Epithelial cell of proximal tubule (primary cell): ENCODE results near the gene COG1. TPM values are rescaled to one million over a fixed set of nuclear protein-coding genes. Genes with fewer than 3 reads are reported as not detected.
"Not testable (repeated sequence)": the region's sequence is repeated elsewhere in the genome, so short reads cannot be mapped to it uniquely, and the experiment has no call there.

Source experiments
- DNase-seq: peaks from one replicate; pipeline ENCODE4 v3.0.0-alpha.2; 2011; ENCODE audit warnings: low read depth
- H3K4me3 ChIP-seq: 2 replicates; pipeline ENCODE4 v1.5.1; 2011; ENCODE audit warnings: low read depth, mild to moderate bottlenecking, low read length
- total RNA-seq: library from RNA; depleted of rRNA; stranded (reverse); fragments of >200 nt; gene quantifications from 2 replicates; pipeline ENCODE4 v1.2.3, GENCODE V29; 2015
- TF ChIP-seq, protein P1 (sequence below): conservative IDR thresholded peaks from 2 replicates; pipeline ENCODE4 v1.5.1; 2012; ENCODE audit warnings: low read depth, mild to moderate bottlenecking, low read length

The COG1 gene, protein sequence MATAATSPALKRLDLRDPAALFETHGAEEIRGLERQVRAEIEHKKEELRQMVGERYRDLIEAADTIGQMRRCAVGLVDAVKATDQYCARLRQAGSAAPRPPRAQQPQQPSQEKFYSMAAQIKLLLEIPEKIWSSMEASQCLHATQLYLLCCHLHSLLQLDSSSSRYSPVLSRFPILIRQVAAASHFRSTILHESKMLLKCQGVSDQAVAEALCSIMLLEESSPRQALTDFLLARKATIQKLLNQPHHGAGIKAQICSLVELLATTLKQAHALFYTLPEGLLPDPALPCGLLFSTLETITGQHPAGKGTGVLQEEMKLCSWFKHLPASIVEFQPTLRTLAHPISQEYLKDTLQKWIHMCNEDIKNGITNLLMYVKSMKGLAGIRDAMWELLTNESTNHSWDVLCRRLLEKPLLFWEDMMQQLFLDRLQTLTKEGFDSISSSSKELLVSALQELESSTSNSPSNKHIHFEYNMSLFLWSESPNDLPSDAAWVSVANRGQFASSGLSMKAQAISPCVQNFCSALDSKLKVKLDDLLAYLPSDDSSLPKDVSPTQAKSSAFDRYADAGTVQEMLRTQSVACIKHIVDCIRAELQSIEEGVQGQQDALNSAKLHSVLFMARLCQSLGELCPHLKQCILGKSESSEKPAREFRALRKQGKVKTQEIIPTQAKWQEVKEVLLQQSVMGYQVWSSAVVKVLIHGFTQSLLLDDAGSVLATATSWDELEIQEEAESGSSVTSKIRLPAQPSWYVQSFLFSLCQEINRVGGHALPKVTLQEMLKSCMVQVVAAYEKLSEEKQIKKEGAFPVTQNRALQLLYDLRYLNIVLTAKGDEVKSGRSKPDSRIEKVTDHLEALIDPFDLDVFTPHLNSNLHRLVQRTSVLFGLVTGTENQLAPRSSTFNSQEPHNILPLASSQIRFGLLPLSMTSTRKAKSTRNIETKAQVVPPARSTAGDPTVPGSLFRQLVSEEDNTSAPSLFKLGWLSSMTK
- 11.6 and 19.6 TPM in 2 replicates for total RNA-seq

DNA sequence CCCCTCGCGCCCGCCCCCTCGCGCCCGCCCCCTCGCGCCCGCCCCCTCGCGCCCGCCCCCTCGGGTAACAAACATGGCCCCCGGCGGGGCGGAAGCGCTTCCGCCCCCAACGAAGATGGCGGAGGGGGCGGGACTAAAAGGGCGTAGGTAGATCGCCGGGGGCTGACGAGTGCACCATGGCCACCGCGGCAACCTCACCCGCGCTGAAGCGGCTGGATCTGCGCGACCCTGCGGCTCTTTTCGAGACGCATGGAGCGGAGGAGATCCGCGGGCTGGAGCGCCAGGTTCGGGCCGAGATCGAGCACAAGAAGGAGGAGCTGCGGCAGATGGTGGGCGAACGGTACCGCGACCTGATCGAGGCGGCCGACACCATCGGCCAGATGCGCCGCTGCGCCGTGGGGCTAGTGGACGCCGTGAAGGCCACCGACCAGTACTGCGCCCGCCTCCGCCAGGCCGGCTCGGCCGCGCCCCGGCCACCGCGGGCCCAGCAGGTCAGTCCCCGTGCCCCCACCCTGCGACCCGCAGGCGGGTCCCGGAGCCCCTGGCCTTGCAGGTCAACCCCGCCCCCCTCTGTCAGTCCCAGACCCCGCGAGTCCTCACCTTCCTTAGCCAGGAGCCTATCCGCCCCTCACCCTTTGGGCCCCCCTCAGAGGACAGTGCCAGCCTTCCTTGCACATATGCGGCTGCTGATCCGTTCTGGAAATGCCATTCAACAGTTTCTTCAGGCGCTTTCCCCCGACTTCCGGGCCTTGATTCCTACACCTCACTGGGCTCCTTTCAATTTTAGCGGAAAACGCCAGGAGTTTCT, at the start of gene COG1:
Gene COG1 (plus strand): TSS at position 162 of the 808 bp plus-strand sequence. CDS start 15 bp downstream, at position 177.
- DNase-seq = no peak

DNA sequence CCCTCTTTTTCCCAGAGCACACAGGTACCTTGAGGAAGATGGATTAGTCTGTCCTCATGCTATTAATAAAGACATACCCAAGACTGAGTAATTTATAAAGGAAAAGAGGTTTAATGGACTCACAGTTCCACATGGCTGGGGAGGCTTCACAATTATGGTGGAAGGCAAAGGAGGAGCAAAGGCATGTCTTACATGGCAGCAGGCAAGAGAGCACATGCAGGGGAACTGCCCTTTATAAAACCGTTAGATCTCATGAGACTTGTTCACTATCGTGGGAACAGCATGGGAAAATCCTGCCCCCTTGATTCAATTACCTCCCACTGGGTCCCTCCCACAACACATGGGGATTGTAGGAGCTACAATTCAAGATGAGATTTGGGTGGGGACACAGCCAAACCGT, 48.6 kb upstream of the COG1 start:
- not testable (repeated sequence) for H3K4me3 ChIP-seq, DNase-seq

More for the DNA sequence above, at the start of gene COG1:
- H3K4me3 ChIP-seq = peak within 1 kb of the TSS; percentile 87
- TF ChIP-seq, protein P1, sequence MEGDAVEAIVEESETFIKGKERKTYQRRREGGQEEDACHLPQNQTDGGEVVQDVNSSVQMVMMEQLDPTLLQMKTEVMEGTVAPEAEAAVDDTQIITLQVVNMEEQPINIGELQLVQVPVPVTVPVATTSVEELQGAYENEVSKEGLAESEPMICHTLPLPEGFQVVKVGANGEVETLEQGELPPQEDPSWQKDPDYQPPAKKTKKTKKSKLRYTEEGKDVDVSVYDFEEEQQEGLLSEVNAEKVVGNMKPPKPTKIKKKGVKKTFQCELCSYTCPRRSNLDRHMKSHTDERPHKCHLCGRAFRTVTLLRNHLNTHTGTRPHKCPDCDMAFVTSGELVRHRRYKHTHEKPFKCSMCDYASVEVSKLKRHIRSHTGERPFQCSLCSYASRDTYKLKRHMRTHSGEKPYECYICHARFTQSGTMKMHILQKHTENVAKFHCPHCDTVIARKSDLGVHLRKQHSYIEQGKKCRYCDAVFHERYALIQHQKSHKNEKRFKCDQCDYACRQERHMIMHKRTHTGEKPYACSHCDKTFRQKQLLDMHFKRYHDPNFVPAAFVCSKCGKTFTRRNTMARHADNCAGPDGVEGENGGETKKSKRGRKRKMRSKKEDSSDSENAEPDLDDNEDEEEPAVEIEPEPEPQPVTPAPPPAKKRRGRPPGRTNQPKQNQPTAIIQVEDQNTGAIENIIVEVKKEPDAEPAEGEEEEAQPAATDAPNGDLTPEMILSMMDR = no peak

DNA sequence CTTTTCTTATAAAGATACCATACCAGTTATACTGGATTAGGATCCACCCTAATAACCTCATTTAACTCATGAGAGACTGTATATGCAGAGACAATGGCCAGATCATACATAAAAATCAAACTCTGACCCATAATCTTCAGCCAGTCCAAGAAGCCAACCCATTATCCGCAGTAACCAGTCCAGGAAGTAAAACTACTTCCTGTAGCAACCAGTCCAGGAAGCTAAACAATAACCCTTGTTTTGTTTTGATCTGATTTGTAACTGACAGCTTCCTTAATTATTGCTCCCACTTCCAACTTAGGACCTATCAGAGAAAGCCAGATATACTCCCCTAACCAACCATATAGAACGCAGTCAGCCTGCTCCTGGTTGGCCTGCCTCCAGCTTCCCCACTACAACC, 47.2 kb upstream of the COG1 start:
- no peak for DNase-seq
- TF ChIP-seq, protein P1 = no peak
- no peak overlapping the region for H3K4me3 ChIP-seq

DNA sequence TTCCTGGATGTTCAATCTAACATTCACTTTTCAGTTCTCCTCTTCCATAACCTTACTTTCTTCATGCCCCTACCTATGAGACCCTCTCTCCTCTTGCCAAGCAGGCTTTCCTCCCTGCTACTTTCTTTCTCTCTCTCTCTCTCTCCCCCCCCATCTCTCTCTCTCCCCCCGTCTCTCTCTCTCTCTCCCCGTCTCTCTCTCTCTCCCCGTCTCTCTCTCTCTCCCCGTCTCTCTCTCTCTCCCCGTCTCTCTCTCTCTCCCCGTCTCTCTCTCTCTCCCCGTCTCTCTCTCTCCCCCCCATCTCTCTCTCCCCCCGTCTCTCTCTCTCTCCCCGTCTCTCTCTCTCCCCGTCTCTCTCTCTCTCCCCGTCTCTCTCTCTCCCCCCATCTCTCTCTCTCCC, 45.1 kb upstream of the COG1 start:
- not testable (repeated sequence) for H3K4me3 ChIP-seq, DNase-seq

DNA sequence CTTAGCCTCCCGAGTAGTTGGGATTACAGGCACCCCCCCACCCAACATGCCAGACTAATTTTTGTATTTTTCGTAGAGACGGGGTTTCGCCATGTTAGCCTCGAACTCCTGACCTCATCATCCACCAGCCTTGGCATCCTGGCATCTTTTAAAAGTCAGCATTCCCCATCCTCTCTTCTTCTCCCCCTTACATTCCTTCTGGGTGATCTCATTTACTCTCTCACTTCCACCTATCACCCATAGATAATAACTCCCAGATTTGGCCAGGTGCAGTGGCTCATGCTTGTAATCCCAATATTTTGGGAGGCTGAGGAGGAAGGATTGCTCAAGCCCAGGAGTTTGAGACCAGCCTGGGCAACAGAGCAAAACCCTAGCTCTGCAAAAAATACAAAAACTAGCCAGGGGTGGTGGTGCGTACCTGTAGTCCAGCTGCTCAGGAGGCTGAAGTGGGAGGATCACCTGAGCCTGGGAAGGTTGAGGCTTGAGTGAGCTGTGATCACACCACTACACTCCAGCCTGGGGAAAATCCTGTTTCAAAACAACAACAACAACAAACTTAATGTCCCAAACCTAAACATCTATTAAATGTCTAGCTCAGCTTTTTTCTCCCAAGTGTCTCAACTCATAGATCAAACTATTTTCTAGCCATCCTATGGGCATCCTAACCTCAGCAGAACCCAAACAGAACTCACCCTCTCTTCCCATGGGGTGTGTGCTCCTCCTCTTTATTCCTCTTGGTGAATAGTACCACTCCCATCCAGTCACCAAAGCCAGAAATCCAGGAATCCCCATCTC, 44.1 kb upstream of the COG1 start:
- H3K4me3 ChIP-seq = no peak overlapping the region
- no peak for DNase-seq
- TF ChIP-seq, protein P1 = no peak

DNA sequence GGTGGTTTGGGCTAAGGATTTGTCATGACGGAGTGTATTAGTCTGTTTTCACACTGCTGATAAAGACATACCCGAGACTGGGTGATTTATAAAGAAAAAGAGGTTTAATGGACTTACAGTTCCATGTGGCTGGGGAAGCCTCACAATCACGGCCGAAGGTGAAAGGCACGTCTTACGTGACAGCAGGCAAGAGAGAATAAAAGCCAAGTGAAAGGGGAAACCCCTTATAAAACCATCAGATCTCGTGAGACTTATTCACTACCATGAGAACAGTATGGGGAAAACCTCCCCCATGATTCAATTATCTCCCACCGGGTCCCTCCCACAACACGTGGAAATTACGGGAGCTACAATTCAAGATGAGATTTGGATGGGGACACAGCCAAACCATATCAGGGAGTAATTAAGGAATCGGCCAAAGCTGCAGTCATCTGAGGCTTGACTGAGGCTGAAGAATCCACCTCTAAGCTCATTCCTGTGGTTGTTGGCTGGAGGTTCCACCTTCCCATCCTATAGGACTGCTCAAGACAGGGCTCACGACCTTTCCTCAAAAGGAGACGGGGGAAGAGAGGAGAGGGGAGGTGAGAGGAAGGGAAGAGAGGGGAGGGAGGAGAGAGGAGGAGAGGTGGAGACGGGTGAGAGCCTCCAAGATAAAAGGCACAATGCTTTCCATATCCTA, 42.1 kb upstream of the COG1 start:
- H3K4me3 ChIP-seq, DNase-seq: not testable (repeated sequence)

DNA sequence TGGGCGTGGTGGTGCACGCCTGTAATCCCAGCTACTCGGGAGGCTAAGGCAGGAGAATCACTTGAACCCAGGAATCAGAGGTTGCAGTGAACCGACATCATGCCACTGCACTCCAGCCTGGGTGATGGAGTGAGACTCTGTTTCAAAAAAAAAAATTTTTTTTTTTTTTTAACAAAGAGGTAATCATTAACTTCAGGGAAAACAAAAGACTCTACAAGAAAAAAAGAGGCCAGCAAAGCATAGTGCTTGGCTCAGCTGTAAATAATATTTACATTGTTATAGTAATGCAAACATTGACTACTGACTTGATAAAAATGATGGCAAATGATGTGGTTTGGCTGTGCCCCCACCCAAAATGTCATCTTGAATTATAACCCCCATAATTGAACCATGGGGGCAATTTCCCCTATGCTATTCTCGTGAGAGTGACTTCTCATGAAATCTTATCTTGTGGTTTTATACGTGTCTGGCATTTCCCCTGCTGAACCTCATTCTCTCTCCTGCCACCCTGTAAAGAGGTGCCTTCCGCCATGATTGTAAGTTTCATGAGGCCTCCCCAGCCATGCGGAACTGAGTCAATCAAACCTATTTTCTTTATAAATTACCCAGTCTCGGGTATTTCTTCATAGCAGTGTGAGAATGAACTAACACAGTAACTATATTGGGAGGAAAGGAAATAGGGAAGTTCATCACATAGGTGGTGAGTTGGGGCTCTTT, 40.8 kb upstream of the COG1 start:
- no peak overlapping the region for H3K4me3 ChIP-seq
- TF ChIP-seq, protein P1 = no peak
- DNase-seq = peak; percentile 18
